Measurements from ENCODE around the gene SH3YL1. TPM values are rescaled to one million over a fixed set of nuclear protein-coding genes. Genes with fewer than 3 reads are reported as not detected.

Gene SH3YL1
- total RNA-seq, 2 donors from 2014 or later = 31.6 to 37.8 TPM

- H3K9me3 Mint-ChIP-seq = peaks cover 0 to 4% of the 10 kb centered on the region in 2 donors
- H3K4me3 Mint-ChIP-seq = no peak overlapping the region
- peak; percentile 57 to 62 for ATAC-seq (replicated peaks in 1 of 2)
- peak in 1 of 2 donors; percentile 10 for DNase-seq
- H3K27ac Mint-ChIP-seq = no peak overlapping the region
- peaks cover 2% of the 10 kb centered on the region in 2 donors for H3K36me3 Mint-ChIP-seq (ENCODE audit: insufficient read depth in 2 of 2)
- no peaks in the 10 kb centered on the region for H3K4me1 Mint-ChIP-seq (ENCODE audit: low read depth)
- no peaks in the 10 kb centered on the region for H3K27me3 Mint-ChIP-seq (ENCODE audit: low read depth)
Observed at GRCh38 chr2:193141-193671, 70.6 kb downstream of the SH3YL1 start.

- ATAC-seq (replicated peaks in 1 of 2) (no peak), DNase-seq (no peak)
- Mint-ChIP-seq H3K27me3 (ENCODE audit: low read depth) (no peaks in the 10 kb centered on the region), H3K4me1 (ENCODE audit: low read depth) (no peaks in the 10 kb centered on the region), H3K4me3 (no peak overlapping the region), H3K9me3 (peaks cover 4 to 8% of the 10 kb centered on the region in 2 donors), H3K36me3 (ENCODE audit: insufficient read depth in 2 of 2) (peaks cover 6 to 9% of the 10 kb centered on the region in 2 donors), H3K27ac (no peak overlapping the region)
Observed at GRCh38 chr2:191311-192190, 72.3 kb downstream of the SH3YL1 start.

GRCh38 chr2:187825-188224, 76.0 kb downstream of the SH3YL1 start:
- Mint-ChIP-seq H3K27ac (no peak overlapping the region), H3K27me3 (ENCODE audit: low read depth) (no peaks in the 10 kb centered on the region), H3K4me3 (no peak overlapping the region), H3K9me3 (peaks cover 8 to 15% of the 10 kb centered on the region in 2 donors), H3K36me3 (ENCODE audit: insufficient read depth in 2 of 2) (peaks cover 14% of the 10 kb centered on the region in 2 donors), H3K4me1 (ENCODE audit: low read depth) (peaks cover 6% of the 10 kb centered on the region)
- no peak for ATAC-seq (replicated peaks in 1 of 2)
- DNase-seq = no peak

GRCh38 chr2:185221-185620, 78.6 kb downstream of the SH3YL1 start:
- ATAC-seq (replicated peaks in 1 of 2) = peak in 1 of 2 donors; percentile 25
- no peaks in the 10 kb centered on the region for H3K27me3 Mint-ChIP-seq (ENCODE audit: low read depth)
- DNase-seq = no peak
- H3K9me3 Mint-ChIP-seq = peaks cover 8 to 16% of the 10 kb centered on the region in 2 donors
- peaks cover 6% of the 10 kb centered on the region for H3K4me1 Mint-ChIP-seq (ENCODE audit: low read depth)
- H3K36me3 Mint-ChIP-seq (ENCODE audit: insufficient read depth in 2 of 2) = peaks cover 15% of the 10 kb centered on the region in 2 donors
- H3K27ac Mint-ChIP-seq = peak overlapping the region; percentile 16
- H3K4me3 Mint-ChIP-seq = no peak overlapping the region

GRCh38 chr2:184695-185094, 79.1 kb downstream of the SH3YL1 start:
- H3K9me3 Mint-ChIP-seq = peaks cover 6 to 16% of the 10 kb centered on the region in 2 donors
- H3K4me3 Mint-ChIP-seq = no peak overlapping the region
- DNase-seq (no peak), ATAC-seq (replicated peaks in 1 of 2) (no peak)
- no peaks in the 10 kb centered on the region for H3K27me3 Mint-ChIP-seq (ENCODE audit: low read depth)
- peaks cover 6% of the 10 kb centered on the region for H3K4me1 Mint-ChIP-seq (ENCODE audit: low read depth)
- H3K27ac Mint-ChIP-seq = peak overlapping the region; percentile 16
- peaks cover 15% of the 10 kb centered on the region in 2 donors for H3K36me3 Mint-ChIP-seq (ENCODE audit: insufficient read depth in 2 of 2)

- no peak for ATAC-seq (replicated peaks in 1 of 2)
- Mint-ChIP-seq H3K4me1 (ENCODE audit: low read depth) (peaks cover 12% of the 10 kb centered on the region), H3K9me3 (peaks cover 3 to 15% of the 10 kb centered on the region in 2 donors), H3K4me3 (no peak overlapping the region), H3K36me3 (ENCODE audit: insufficient read depth in 2 of 2) (peaks cover 11% of the 10 kb centered on the region in 2 donors), H3K27ac (no peak overlapping the region), H3K27me3 (ENCODE audit: low read depth) (no peaks in the 10 kb centered on the region)
- DNase-seq = no peak
Observed at GRCh38 chr2:182509-183122, 81.2 kb downstream of the SH3YL1 start.

GRCh38 chr2:180311-180710, 83.5 kb downstream of the SH3YL1 start:
- ATAC-seq (replicated peaks in 1 of 2) (no peak), DNase-seq (no peak)
- Mint-ChIP-seq H3K4me3 (no peak overlapping the region), H3K36me3 (ENCODE audit: insufficient read depth in 2 of 2) (peaks cover 3 to 8% of the 10 kb centered on the region in 2 donors), H3K27ac (no peak overlapping the region), H3K9me3 (peaks cover 0 to 7% of the 10 kb centered on the region in 2 donors), H3K27me3 (ENCODE audit: low read depth) (no peaks in the 10 kb centered on the region), H3K4me1 (ENCODE audit: low read depth) (peaks cover 34% of the 10 kb centered on the region)

GRCh38 chr2:179886-180285, 83.9 kb downstream of the SH3YL1 start:
- Mint-ChIP-seq H3K36me3 (ENCODE audit: insufficient read depth in 2 of 2) (peaks cover 3 to 5% of the 10 kb centered on the region in 2 donors), H3K27ac (no peak overlapping the region), H3K4me1 (ENCODE audit: low read depth) (peaks cover 38% of the 10 kb centered on the region), H3K4me3 (no peak overlapping the region), H3K27me3 (ENCODE audit: low read depth) (no peaks in the 10 kb centered on the region), H3K9me3 (peaks cover 0 to 5% of the 10 kb centered on the region in 2 donors)
- ATAC-seq (replicated peaks in 1 of 2) (no peak), DNase-seq (no peak)

- H3K4me1 Mint-ChIP-seq (ENCODE audit: low read depth) = peaks cover 33% of the 10 kb centered on the region
- no peak overlapping the region for H3K27ac Mint-ChIP-seq
- no peaks in the 10 kb centered on the region for H3K36me3 Mint-ChIP-seq (ENCODE audit: insufficient read depth in 2 of 2)
- ATAC-seq (replicated peaks in 1 of 2) (no peak), DNase-seq (no peak)
- H3K27me3 Mint-ChIP-seq (ENCODE audit: low read depth) = no peaks in the 10 kb centered on the region
- H3K9me3 Mint-ChIP-seq = no peaks in the 10 kb centered on the region
- no peak overlapping the region for H3K4me3 Mint-ChIP-seq
Observed at GRCh38 chr2:177733-178132, 86.1 kb downstream of the SH3YL1 start.

- ATAC-seq (replicated peaks in 1 of 2) (no peak), DNase-seq (no peak)
- Mint-ChIP-seq H3K4me3 (no peak overlapping the region), H3K4me1 (ENCODE audit: low read depth) (peaks cover 33% of the 10 kb centered on the region), H3K9me3 (no peaks in the 10 kb centered on the region), H3K27ac (no peak overlapping the region), H3K27me3 (ENCODE audit: low read depth) (no peaks in the 10 kb centered on the region), H3K36me3 (ENCODE audit: insufficient read depth in 2 of 2) (no peaks in the 10 kb centered on the region)
Observed at GRCh38 chr2:176917-177316, 86.9 kb downstream of the SH3YL1 start.

- H3K4me1 Mint-ChIP-seq (ENCODE audit: low read depth) = peaks cover 33% of the 10 kb centered on the region
- peak; percentile 44 to 51 for DNase-seq
- H3K4me3 Mint-ChIP-seq = peak overlapping the region; percentile 50 to 76
- H3K27ac Mint-ChIP-seq = no peak overlapping the region
- ATAC-seq (replicated peaks in 1 of 2) = peak; percentile 91 to 92
- no peaks in the 10 kb centered on the region for H3K9me3 Mint-ChIP-seq
- H3K36me3 Mint-ChIP-seq (ENCODE audit: insufficient read depth in 2 of 2) = no peaks in the 10 kb centered on the region
- no peaks in the 10 kb centered on the region for H3K27me3 Mint-ChIP-seq (ENCODE audit: low read depth)
Observed at GRCh38 chr2:175880-176820, 87.7 kb downstream of the SH3YL1 start.

GRCh38 chr2:175161-175786, 88.6 kb downstream of the SH3YL1 start:
- Mint-ChIP-seq H3K9me3 (no peaks in the 10 kb centered on the region), H3K36me3 (ENCODE audit: insufficient read depth in 2 of 2) (no peaks in the 10 kb centered on the region), H3K4me1 (ENCODE audit: low read depth) (peaks cover 33% of the 10 kb centered on the region), H3K27ac (no peak overlapping the region), H3K4me3 (peak overlapping the region; percentile 50 to 54), H3K27me3 (ENCODE audit: low read depth) (no peaks in the 10 kb centered on the region)
- no peak for DNase-seq
- peak in 1 of 2 donors; percentile 6 for ATAC-seq (replicated peaks in 1 of 2)
